ENCODE results near the gene CCDC154.

CCDC154 gene

GRCh38 chr16:1466054-1466453 lies 21.7 kb upstream of the CCDC154 start:
- no peak overlapping the region for H3K4me3 ChIP-seq (replicated peaks; ENCODE audit: low read depth, low read length)
- no peak for TF ChIP-seq CTCF (IDR thresholded peaks at IDR 0.05; ENCODE audit: low read length, missing control alignments)
- DNase-seq (ENCODE audit: low read depth): no peak

- no peak for DNase-seq (ENCODE audit: low read depth)
- no peak overlapping the region for H3K4me3 ChIP-seq (replicated peaks; ENCODE audit: low read depth, low read length)
- TF ChIP-seq CTCF (IDR thresholded peaks at IDR 0.05; ENCODE audit: low read length, missing control alignments): no peak
These were observed 21.2 kb upstream of the CCDC154 start for GRCh38 chr16:1465567-1465915.

- no peak overlapping the region for H3K4me3 ChIP-seq (replicated peaks; ENCODE audit: low read depth, low read length)
- no peak for DNase-seq (ENCODE audit: low read depth)
- no peak for TF ChIP-seq CTCF (IDR thresholded peaks at IDR 0.05; ENCODE audit: low read length, missing control alignments)
These were observed 20.7 kb upstream of the CCDC154 start for GRCh38 chr16:1464894-1465566.

- no peak overlapping the region for H3K4me3 ChIP-seq (replicated peaks; ENCODE audit: low read depth, low read length)
- TF ChIP-seq CTCF (IDR thresholded peaks at IDR 0.05; ENCODE audit: low read length, missing control alignments): no peak
- DNase-seq (ENCODE audit: low read depth): no peak
These were observed 20.0 kb upstream of the CCDC154 start for GRCh38 chr16:1464196-1464893.

GRCh38 chr16:1461146-1461545 lies 16.8 kb upstream of the CCDC154 start:
- H3K4me3 ChIP-seq (replicated peaks; ENCODE audit: low read depth, low read length): no peak overlapping the region
- no peak for TF ChIP-seq CTCF (IDR thresholded peaks at IDR 0.05; ENCODE audit: low read length, missing control alignments)
- DNase-seq (ENCODE audit: low read depth): no peak

- no peak for DNase-seq (ENCODE audit: low read depth)
- no peak overlapping the region for H3K4me3 ChIP-seq (replicated peaks; ENCODE audit: low read depth, low read length)
- TF ChIP-seq CTCF (IDR thresholded peaks at IDR 0.05; ENCODE audit: low read length, missing control alignments): no peak
These were observed 16.3 kb upstream of the CCDC154 start for GRCh38 chr16:1460602-1461138.

Measured in fibroblast of pulmonary artery (primary cell).